Islet of Langerhans (tissue), 1 donor: Measurements from ENCODE around the gene TMEM9B.
"Not testable (repeated sequence)": the region's sequence is repeated elsewhere in the genome, so short reads cannot be mapped to it uniquely, and the experiment has no call there.

Source experiments
- FAIRE-seq: peaks from one replicate; lab custom pipeline; 2011; peaks lifted over from hg19 to GRCh38; lab: Jason Lieb, UNC

TMEM9B gene

DNA sequence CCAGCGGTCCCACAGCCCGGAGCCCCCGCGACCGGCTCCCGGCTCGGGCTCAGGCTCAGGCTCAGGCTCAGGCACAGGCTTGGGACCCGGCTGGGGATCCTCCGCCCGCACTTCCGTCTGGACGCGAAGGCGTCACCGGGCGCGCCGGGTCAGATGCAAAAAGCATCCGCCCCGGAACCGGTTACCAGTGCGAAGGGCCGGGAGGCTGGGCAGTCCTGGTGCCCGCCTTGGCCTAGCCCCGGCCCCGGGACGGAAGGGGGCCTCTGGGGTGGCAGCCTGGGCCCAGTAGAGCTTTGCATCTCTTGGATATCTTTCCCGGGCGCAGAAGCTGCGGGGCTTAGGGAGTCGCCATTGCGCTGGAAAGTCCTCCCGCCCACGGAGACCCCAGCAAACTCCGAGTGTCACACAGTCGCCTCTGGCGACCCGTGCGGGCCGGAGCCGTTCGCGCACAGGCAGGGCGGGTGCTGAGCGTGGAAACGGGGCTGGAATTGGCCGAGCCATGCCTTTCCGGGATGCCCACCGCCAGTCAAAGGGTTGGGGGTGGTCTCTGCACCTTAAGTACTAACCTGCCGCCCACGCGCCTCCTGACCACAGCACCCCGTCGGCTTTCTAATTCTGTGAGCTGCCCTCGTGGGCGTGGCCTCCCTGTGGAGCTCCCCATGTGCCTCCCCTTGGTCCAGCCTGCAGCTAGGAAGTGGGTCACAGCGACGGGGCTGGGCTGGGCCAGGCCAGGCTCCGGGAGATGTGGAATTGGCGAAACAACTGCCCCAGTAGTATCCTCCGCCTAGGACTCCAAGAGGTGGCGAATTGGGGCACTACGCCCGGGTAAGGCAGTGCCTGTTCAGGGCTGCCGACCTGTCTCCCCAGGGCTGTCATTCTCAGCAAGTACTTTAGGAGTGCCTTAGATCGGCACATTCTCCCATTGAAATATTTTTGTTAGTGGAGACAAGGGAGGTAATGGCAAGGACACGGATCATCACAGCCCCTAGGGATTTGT is at the start of gene TMEM9B:
TMEM9B (minus strand) TSS at position 119 of the 997 bp plus-strand sequence. CDS start 129 bp downstream, outside the sequence.
- FAIRE-seq: no peak

DNA sequence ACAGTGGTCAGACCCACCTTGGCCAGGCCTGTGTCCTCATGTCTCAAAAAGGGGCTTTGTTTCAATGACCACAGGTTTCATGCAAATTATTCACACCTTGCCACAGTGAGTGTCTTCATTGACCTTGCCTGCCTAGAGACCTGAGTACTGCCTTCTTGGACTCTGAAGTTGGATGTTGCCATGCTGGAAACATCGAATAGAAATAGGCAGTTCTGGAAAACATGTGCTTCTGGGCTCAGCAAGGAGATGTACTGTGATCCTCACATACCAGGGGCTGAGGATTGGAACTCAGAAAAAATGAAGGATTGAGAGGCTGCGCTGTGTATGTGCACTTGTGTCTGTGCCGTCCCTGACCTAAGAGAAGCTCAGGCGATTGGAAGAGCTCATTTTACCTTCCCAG is 49.1 kb upstream of the TMEM9B start:
- FAIRE-seq: no peak

- FAIRE-seq: not testable (repeated sequence)
These were observed 45.3 kb upstream of the TMEM9B start for GRCh38 chr11:9009538-9009937.

DNA sequence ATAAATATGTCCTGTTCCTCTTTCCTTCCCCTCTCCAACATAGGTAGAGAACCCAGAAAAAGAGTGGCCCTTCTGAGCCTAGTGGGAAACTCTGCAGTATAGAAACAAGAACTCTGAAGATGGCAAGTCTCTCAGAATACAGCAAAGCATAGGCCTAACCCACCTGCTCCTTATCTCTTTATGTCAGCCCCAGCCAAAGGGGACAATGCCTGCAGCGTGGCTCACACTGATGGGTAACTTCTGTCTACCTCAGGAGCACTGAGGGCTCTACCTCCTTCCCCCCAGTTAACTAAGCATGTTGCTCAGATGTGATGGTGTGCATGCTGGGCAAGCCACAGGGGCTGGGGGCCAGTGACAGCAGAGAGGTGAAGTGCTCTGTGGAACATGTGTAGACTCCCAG is 44.4 kb upstream of the TMEM9B start:
- FAIRE-seq: no peak

GRCh38 chr11:9008011-9008550 is 43.8 kb upstream of the TMEM9B start:
- no peak for FAIRE-seq

DNA sequence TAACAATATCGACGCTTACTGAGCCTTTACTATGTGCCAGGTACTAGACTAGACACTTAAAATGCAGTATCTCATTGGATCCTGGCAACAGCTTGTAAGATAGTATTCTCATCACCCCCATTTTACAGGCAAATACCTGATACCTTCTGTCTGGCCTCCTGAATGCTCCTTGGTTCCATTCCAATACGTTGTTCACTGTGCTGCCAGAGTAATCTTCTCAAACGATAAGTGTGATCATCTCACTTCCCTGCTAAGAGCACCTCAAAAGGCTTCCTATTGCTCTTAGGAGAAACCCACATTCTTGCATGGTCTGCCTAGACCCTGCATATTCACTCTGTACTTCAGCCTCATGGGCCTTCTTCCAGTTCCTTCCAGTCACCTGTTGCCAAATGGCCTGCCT is 40.8 kb upstream of the TMEM9B start:
- no peak for FAIRE-seq

- FAIRE-seq: no peak
These were observed 40.1 kb upstream of the TMEM9B start for GRCh38 chr11:9004183-9004926.

GRCh38 chr11:9003573-9004182 is 39.4 kb upstream of the TMEM9B start, which contains the start of gene NRIP3:
NRIP3 (minus strand) TSS chr11:9004001; CDS start chr11:9003935, 66 bp downstream.
- no peak for FAIRE-seq

DNA sequence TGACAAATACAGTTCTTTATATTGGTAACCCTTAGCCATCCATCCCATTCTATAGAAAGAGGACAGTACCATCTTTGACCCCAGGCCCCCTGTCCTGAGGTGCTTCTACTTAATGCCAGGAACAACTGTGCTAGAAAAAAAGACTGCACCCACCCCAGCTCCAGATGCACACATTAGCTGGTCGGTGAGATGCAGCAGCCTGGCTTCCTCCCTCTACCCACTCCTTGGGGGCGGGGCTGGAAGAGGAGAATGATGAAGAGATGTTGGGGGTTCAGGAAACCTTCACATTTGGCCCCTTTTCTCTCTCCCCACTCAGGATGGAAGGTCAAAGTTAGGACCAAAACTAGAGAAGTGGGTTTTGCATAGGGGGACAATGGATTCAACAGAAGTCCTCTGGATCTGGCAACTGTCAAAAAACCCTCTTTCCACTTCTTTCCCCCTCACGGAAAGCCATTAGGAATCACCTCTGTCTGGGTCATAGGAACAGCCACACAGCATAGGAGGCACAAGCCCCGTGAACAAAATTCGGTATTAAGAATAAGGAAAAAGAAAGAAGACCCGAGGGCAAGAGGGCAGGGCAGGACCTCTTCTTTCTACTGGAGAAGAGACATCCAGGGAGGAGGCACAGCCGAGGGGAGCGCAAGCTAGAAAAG is 38.8 kb upstream of the TMEM9B start:
- FAIRE-seq: no peak

- no peak for FAIRE-seq
These were observed 37.5 kb upstream of the TMEM9B start for GRCh38 chr11:9001736-9002135.

- FAIRE-seq: no peak
These were observed 33.8 kb upstream of the TMEM9B start for GRCh38 chr11:8998017-8998416.

DNA sequence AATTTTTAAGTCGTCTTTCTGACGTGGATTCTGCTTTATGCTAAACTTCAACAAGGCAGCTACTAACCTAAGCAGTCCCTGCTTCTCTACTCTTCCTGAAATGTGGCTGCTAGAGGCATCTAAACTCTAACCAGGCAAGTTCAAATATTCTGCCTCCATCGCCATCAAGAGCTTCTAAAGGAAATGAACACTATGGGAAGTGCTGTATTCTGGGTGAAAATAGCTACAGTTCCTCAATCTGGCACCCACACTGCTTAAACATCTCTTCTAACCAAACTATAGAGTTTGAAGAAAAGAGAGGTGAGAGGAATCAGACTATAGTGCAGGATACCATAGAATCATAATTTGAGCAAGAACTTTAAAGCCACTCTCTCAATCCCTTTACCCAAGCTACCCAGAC is 33.2 kb upstream of the TMEM9B start:
- no peak for FAIRE-seq

DNA sequence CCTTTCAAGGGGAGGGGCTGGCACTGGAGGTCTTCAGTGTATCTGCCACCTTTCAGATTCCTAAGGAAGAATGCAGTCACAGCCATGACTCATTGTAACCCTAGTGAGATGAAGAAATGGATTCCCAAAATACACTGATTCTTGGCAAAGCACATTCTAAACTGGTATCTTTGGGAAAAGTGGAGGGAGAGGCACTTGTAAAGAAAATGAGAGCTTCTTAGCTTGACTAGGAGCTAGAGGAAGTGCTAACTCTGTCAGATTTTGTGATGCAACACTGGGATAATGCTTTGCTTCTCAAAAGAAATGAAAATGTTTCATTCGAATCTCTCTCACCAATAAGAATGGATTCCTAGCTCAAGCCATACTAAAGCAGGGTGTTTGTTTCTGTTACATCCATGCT is 25.2 kb upstream of the TMEM9B start:
- no peak for FAIRE-seq

DNA sequence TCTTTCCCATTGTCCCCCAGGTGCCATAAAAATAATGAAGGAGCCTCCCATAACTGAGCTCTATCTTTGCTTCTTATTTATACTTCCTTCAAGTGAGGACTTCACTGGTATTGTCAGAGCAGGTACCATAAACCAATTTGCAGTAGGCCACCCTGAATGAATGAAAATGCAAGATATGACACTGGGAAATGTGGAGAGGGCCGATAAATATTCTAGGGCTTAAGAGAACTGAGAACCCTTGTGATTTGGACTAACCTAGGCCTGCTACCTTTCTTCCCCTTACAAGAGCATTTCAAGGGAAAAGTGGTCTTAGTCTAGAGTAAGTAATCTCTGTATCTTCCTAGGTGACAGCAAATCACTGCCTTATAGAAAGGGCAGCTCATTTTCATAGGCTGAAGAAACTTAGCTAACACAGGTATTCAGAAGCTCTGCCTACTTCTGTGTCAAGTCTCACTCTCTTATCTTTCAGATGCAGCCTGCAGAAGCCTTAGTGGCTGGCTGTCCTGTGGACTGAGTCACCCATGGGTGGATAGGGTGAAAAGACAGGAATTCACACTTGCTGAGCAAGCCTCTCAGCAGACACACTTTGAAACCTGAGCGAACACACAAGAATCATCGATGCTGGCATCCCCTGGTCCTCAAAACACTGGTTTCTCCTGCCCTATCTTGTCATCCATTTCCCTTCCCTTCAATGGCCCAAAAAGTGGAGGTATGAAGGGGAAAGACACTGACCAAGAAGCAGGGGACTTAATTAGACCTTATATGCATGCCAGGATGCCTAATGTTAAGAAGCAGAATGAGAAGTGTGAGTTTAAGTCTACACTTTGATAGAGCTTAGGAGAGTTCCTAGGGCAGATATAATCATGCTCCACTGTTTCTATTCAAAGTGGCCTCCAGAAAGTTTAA is 24.3 kb upstream of the TMEM9B start:
- no peak for FAIRE-seq

- FAIRE-seq: no peak
These were observed 23.2 kb upstream of the TMEM9B start for GRCh38 chr11:8987446-8987845.

GRCh38 chr11:8986772-8987171 is 22.5 kb upstream of the TMEM9B start:
- not testable (repeated sequence) for FAIRE-seq

DNA sequence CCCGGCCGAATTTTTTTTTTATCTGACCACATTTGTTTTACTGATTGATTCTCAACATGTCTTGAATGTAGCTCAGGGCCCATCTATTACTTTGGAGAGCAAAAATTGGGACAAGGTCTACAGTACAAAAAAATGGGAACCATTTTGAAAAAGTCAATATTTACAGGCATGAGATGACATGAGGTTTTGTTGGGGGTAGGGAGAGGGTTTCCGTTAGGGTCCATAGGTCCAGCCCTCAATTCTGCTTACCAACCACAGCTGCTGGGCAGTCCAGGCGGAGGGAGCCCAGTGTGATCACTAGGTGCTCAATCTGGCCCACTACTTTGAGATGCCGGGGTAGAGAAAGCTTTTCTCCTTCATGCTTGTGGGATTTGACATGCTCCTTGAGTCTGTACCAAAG is 21.2 kb upstream of the TMEM9B start:
- FAIRE-seq: no peak

GRCh38 chr11:8983552-8983951 is 19.3 kb upstream of the TMEM9B start:
- FAIRE-seq: no peak

GRCh38 chr11:8980485-8980884 is 16.2 kb upstream of the TMEM9B start:
- FAIRE-seq: no peak

GRCh38 chr11:8979365-8979764 is 15.1 kb upstream of the TMEM9B start:
- FAIRE-seq: peak; percentile 66

DNA sequence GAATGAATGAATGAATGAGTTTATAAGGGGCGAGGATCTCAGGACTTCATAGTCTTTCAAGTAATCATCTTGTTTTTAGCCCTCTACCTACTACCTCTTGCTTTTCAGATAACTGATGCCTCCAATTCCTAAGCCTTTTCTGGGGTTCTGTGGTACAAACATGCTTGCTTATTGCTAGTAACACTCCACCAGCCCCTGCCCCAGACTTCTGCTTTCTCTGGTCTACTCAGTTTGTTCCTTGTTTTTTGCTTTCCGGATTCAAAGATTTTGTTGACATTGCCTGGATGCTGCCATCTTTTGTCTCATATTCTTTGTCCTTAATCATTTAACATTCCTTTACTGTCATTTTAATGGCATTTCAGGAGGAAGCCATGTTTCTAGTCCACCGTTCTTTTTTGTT is 8.9 kb upstream of the TMEM9B start:
- FAIRE-seq: no peak
